Astrocyte of the cerebellum (primary cell): ENCODE results near the gene EGFR.

Source experiments
- DNase-seq: peaks from one replicate; pipeline ENCODE4 v3.0.0-alpha.2; 2011; ENCODE audit warnings: low read depth
- H3K4me3 ChIP-seq: 2 replicates; pipeline ENCODE4 v1.5.1; 2011; ENCODE audit warnings: mild to moderate bottlenecking, low read depth, low read length, moderate library complexity
- in situ Hi-C: cut with HindIII; loops from 2 replicates; pipeline ENCODE4 v1.10.0; 2017; ENCODE audit warnings: low sequenced_read_pairs
- TF ChIP-seq, protein P1 (sequence below): IDR thresholded peaks from 2 replicates; pipeline ENCODE4 v1.5.1; 2012; ENCODE audit warnings: low read length, low read depth, moderate library complexity, mild to moderate bottlenecking; ENCODE audit errors: missing control alignments

Gene EGFR

GRCh38 chr7:55087521-55087961 is 68.7 kb downstream of the EGFR start:
- H3K4me3 ChIP-seq = no peak overlapping the region
- TF ChIP-seq, protein P1, sequence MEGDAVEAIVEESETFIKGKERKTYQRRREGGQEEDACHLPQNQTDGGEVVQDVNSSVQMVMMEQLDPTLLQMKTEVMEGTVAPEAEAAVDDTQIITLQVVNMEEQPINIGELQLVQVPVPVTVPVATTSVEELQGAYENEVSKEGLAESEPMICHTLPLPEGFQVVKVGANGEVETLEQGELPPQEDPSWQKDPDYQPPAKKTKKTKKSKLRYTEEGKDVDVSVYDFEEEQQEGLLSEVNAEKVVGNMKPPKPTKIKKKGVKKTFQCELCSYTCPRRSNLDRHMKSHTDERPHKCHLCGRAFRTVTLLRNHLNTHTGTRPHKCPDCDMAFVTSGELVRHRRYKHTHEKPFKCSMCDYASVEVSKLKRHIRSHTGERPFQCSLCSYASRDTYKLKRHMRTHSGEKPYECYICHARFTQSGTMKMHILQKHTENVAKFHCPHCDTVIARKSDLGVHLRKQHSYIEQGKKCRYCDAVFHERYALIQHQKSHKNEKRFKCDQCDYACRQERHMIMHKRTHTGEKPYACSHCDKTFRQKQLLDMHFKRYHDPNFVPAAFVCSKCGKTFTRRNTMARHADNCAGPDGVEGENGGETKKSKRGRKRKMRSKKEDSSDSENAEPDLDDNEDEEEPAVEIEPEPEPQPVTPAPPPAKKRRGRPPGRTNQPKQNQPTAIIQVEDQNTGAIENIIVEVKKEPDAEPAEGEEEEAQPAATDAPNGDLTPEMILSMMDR = no peak
- DNase-seq = no peak
- in situ Hi-C loops = no loop called here

DNA sequence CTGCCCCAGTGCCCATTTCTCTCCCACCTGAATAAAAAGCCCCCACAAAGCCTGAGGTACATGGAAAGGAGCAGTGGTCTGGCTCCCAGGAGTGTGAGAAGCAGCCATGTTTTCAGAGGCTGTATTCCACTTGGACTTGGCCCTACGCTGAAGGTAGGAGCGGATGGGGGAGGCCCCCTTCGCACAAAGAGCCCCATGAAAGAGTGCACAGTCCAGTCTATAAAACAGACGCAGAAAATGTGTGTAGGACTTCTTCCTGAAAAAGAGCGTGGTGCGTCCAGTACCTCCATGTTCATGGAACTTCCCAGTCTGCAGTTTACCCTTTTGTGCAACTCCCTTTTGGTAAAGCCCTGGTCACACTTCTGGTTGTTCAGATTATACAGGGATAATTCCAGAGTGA is 69.3 kb downstream of the EGFR start:
- no peak for DNase-seq
- in situ Hi-C loops = no loop called here
- TF ChIP-seq, protein P1 = no peak
- H3K4me3 ChIP-seq = no peak overlapping the region

DNA sequence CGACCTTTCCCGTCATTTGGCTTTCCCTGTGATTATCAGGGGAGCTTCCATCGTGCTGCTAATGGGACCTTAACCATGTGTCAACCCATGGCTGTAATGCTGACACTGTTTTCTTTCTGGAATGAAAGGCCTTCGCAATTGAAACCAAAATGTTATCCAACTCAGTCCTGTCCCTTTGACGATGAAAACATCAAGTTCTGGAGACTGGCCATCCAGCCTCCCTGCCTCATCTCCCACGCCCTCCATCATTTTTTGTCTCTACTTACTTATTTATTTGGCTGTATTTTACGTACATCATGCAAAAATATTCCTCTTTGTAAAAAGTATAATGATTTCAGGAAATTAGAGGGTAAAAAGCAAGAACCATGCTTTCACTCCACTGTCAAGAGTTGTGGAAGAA is 69.8 kb downstream of the EGFR start:
- TF ChIP-seq, protein P1 = no peak
- DNase-seq = no peak
- in situ Hi-C loops = no loop called here
- H3K4me3 ChIP-seq = no peak overlapping the region

DNA sequence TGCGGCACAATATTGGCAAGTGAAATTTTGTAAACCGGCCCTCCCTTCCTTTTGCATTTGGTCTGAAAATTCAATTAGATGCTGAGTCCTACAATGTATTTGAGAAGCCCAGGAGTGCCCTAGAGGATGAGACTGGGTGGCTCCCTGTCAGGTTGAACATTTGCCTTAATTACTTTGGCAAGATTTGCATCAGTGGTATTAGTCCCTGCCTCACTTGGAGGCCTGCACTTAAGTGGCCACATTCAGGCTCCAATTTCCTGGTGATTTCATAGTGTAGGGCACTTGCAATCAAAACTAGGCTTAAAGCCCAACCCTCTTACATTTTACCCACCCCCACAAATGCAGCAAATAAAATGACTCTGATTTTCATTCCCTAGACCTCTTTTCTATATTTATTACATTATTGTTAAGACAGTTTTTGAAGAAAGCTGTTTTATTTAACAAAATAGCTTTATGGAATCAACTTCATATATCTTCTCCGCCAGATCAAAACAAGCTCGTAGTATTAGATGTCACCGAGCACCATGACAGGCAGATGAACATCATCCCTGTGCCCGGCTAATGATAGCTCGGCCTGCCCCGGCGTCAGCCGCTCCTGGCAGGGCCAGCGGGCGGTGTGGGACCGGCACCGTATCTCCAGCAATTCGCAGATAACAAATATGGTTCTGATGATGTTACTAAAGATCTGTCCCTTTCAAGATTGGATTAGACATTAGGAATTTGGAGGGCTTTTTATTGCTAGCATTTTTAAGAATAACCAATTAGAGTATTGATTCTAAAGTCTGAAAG is 73.6 kb downstream of the EGFR start:
- TF ChIP-seq, protein P1 = no peak
- no peak overlapping the region for H3K4me3 ChIP-seq
- DNase-seq = no peak
- in situ Hi-C loops = no loop called here

DNA sequence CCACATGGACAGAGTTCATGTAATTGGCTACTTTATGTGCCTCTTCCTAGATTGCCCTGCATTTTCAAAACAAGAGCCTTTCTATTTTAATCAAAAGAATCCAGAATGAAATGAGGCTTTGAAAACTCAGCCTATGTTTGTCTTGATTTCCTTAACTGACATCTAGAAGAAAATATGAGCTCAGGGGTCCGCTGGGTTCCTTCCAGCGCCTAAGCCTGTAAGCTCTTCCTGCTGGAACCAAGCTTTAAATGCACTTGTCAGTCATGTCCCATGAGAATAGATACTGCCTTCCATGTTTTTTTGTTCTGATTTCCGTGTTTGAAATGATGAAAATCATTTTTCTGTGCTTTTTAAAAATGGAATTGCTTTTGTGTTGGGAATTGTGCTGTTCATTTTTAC is 74.2 kb downstream of the EGFR start:
- in situ Hi-C loops = no loop called here
- TF ChIP-seq, protein P1 = no peak
- H3K4me3 ChIP-seq = no peak overlapping the region
- no peak for DNase-seq

- TF ChIP-seq, protein P1 = no peak
- in situ Hi-C loops = no loop called here
- no peak overlapping the region for H3K4me3 ChIP-seq
- no peak for DNase-seq
Measured at GRCh38 chr7:55093674-55094073, 74.9 kb downstream of the EGFR start.
